NCI-H2227 (cell line): Measurements from ENCODE around the gene CACHD1.

Experiments
- DNase-seq: peaks from one replicate; lab custom pipeline; 2025; ENCODE audit not compliant: unreplicated experiment; lab: John Stamatoyannopoulos, UW

Gene CACHD1

DNA sequence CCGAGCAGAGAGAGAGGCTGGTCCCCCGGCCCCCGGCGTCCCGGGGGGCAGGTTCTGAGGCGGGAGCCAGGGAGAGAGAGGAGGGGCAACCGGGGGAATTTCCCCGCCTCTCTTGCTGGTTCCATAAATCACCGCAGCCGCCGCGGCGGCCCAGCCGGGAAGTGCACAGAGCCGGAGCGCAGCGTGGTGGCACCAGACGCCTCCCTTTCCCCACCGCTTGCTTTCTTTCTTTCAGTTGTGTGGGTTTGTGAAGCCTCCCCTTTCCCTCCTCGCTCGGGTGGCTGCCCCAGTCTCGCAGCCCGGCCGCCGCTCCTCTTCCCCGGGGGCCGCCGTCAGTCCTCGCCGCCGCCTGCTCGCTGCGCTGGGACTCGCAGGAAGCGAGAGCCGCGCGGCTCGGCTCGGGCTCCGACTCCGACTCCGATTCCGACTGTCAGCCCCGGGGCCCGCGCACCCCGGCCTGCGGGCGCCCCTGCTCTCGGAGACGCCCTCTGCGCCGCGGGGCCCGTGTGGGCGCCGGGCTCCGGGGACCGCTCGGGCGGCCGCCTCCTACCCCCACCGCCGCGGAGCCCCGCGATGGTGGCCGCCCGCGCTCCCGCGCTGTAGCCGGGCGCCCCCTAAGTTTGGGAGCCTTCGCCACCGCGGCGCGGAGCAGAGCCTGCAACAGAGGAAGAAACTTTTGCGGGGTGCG lies at the start of gene CACHD1:
Gene CACHD1 (plus strand): TSS at position 153 of the 688 bp plus-strand sequence. CDS start 616 bp downstream, outside the sequence.
- peak; percentile 84 for DNase-seq

GRCh38 chr1:64421377-64421776 lies 48.6 kb upstream of the CACHD1 start:
- DNase-seq = no peak

- DNase-seq = no peak
Measured at GRCh38 chr1:64423526-64423925, 46.4 kb upstream of the CACHD1 start.

- DNase-seq = no peak
Measured at GRCh38 chr1:64424412-64424811, 45.5 kb upstream of the CACHD1 start.

DNA sequence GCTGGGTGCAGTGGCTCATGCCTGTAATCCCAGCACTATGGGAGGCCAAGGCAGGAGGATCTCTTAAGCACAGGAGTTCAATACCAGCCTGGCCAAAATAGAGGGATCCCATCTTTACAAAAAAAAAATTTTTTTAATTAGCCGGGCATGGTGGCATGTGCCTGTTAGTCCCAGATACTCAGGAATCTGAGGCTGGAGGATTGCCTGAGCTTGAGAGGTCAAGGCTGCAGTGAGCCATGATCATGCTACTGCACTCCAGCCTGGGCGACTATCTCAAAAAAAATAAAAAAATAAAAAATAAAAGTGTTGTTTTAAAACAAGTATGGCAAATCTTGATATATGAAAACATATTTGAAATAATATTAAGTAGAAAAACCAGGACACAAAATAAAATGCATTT lies 44.4 kb upstream of the CACHD1 start:
- DNase-seq = no peak

DNA sequence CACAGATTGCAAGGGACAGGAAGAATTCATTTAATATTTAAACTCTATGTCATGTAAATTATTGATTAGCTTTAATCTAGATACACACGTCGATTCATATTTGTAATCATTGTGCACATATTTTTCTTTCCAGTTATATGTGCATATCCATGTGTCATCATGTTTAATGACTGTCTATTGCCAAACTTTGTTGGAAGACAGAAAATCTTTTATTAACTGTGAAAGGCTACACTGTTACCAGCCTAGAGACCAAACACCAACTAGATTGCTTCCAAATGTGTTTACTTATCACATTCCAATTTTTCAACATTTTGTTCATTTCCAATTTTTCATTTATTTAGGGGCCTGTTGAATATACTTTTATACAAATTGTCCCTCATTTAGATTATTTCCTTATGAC lies 43.2 kb upstream of the CACHD1 start:
- DNase-seq = no peak

GRCh38 chr1:64427879-64428278 lies 42.0 kb upstream of the CACHD1 start:
- no peak for DNase-seq

DNA sequence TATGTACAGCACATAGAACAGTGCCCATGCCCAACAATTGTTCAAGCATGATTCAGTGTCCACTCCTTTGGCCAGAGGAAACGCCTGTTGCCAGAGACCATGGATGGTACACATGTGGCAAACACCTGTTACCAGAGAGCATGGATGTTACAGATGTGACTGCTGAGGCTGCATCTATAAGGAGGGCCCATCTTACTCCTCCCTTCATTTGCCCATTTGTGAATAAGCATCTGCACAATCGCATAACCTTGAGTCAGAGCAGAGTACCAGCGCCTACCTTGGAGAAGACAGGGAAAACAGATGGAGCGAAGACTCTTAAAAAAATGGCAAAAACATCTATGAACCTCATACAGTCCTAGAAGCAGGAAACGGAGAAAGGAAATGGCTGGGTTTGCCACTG lies 36.6 kb upstream of the CACHD1 start:
- no peak for DNase-seq

DNA sequence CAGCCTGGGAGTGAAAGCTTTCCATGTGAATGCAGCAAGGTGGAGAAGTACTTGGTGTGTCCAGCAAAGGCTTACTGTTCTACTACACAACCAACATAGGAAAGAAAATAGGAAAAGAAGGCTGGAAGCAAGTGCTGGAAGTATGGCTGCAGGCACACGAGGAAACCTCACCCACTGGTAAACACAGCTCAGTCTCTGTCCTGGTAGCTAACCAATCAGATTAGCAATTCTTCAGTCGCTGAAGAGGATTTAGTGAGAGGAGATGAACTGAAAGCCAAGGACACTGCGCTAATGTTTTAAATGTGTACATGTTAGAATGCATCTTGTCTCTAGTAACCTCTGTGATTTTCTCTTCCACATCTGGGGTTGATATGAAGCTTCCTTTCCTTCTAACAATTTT lies 36.2 kb upstream of the CACHD1 start:
- no peak for DNase-seq

GRCh38 chr1:64435000-64435399 lies 34.9 kb upstream of the CACHD1 start:
- no peak for DNase-seq

DNA sequence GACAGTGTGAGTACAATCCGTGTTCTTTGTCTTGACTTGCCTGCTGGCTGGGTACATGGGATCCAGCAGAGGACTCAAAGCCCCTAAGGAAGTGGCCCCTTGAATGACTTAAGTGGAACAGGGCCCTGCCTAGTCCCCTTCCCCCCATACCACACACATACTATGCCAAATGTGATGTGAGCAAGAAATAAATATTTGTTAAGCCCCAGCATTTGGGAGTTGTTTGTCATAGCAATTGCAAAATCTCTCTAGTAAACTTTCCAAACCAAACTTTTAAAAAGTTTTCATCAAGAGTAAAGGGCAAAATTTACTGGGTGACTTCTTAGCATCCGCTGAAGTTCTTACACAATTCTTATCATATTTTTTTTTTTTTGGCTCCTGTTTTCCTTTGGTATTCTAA lies 32.5 kb upstream of the CACHD1 start:
- no peak for DNase-seq

- no peak for DNase-seq
Measured at GRCh38 chr1:64440183-64440826, 29.6 kb upstream of the CACHD1 start.

DNA sequence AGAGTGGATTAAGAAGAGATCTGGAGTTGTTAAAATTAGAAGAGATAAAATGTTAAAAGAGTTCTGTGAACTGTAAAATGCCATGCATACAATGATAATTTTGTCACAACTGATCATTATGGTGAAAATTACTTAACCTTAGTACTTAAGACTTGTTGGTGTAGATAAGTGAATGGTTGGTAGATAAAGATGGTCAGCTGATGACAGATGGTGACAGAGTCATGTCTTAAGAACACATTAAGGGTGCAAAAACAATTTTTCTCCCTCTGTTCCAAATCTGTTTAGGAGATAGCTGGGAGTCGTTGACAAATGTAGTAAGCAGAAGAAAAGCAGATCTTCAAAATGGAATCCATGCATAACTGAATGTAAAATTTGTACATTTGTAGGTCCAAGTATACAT lies 18.5 kb upstream of the CACHD1 start:
- DNase-seq = no peak

- no peak for DNase-seq
Measured at GRCh38 chr1:64453688-64454087, 16.2 kb upstream of the CACHD1 start.

GRCh38 chr1:64458915-64459314 lies 11.0 kb upstream of the CACHD1 start:
- DNase-seq = no peak

- no peak for DNase-seq
Measured at GRCh38 chr1:64459743-64460142, 10.2 kb upstream of the CACHD1 start.

DNA sequence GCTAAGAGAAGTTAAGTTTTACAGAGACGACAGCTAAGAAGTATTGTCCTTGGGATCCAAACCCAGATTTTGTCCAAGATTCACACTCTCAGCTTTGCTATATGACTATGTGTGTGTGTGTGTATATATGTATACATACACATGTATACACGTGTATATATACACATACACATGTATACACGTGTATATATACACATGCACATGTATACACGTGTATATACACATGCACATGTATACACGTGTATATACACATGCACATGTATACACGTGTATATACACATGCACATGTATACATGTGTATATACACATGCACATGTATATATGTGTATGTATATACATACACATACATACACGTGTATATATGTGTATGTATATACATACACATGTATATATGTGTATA lies 3.9 kb upstream of the CACHD1 start:
- DNase-seq = no peak

- DNase-seq = peak; percentile 70
Measured at GRCh38 chr1:64469116-64469976, 583 bp upstream of the CACHD1 start.

GRCh38 chr1:64470665-64471217 lies 812 bp downstream of the CACHD1 start:
- peak; percentile 39 for DNase-seq

DNA sequence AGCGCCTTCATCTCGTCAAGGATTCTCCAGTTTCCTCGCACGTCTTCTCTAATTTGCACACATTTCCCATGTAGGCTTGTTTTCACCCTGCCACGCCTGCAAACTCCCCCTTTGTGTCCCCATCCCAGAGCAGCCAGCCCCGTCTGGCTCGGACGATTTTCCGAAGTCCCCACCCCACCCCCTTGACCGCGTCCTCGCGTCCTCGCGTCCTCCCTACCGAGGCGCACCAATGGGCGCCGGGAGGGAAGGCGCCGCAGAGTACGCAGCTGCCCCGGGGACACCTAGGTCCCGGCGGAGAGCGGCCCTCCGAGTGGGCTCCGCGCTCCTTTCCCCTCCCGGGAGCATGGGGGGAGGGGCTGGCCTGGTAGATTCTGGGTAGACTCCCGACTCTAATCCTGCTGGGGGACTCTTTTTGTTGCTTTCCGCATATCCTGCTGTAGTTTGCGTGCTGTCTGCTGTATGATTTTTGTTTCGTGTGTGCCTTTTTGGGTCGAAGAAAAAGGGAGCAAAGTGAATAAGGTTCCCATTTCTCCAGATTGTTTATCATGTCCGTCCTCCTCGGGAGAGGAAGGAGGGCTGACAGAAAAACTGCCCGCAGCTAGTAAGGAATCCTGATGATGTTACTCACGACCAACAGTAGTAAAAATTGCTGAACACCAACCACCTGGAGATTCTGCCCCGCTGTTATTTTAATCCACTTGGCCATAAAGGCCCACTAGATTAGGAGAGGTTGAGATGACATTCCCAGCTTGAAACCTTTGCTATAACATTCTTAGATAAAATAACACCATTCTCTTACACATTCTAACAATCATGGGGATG lies 1.5 kb downstream of the CACHD1 start:
- DNase-seq = peak; percentile 60

DNA sequence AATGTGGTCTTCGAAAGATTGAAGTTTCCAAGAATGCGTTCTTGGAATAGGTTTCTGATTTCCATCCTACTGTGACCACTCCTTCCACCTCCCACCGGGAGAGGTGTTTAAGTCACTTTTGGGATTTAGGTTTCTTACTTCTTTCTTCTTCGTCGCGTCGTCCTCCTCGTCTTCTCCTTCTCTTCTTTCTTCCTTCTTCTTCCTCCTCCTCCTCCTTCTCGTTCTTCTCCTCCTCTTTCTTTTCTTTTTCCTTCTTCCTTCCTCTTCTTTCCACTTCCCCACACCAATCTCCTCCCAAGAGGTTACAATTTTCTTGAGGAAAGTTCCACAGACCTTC lies 2.1 kb downstream of the CACHD1 start:
- no peak for DNase-seq
